PC-9 (cell line): ENCODE measurements around the gene BCL11B. TPM values are rescaled to one million over a fixed set of nuclear protein-coding genes. Genes with fewer than 3 reads are reported as not detected.

Experiments
- BruUV-seq: library from RNA; stranded (reverse); fragments of 400-500 nt; replicated peaks from 2 replicates; lab custom pipeline; 2021; lab: Mats Ljungman, UMichigan
- CTCF ChIA-PET: fragments of 300-600 bp; sonication (Branson Sonifier 250); formaldehyde crosslinking; loops from one replicate; lab custom pipeline; 2022; ENCODE audit warnings: antibody characterized with exemption; lab: Charles Lee
- POLR2A ChIA-PET: fragments of 300-600 bp; sonication (Branson Sonifier 250); formaldehyde crosslinking; loops from one replicate; lab custom pipeline; 2022; ENCODE audit warnings: antibody characterized with exemption; ENCODE audit not compliant: unreplicated experiment; lab: Charles Lee
- DNase-seq, 2 experiments: peaks; one replicate each; pipeline versions ENCODE4 v3.0.0 to v3.0.0-alpha.2; 2015 to 2022; ENCODE audit warnings: mixed read lengths in 1 of 2
- H2AFZ ChIP-seq: fragments of 200-600 bp; sonication (generic); 2 replicates; pipeline ENCODE4 v1.8.1; 2017; ENCODE audit warnings: antibody characterized with exemption
- H3F3A ChIP-seq: fragments of 200-600 bp; sonication (generic); 2 replicates; pipeline ENCODE4 v1.8.1; 2017; ENCODE audit warnings: antibody characterized with exemption, mild to moderate bottlenecking, low read depth; ENCODE audit not compliant: insufficient read depth
- H3K27ac ChIP-seq: fragments of 200-600 bp; sonication (generic); 2 replicates; pipeline ENCODE4 v1.6.1; 2016; ENCODE audit warnings: mixed run types
- H3K27me3 ChIP-seq: fragments of 200-600 bp; sonication (generic); 2 replicates; pipeline ENCODE4 v1.6.1; 2016; ENCODE audit warnings: low read depth, mixed run types; ENCODE audit not compliant: insufficient read depth
- H3K36me3 ChIP-seq: fragments of 200-600 bp; sonication (generic); 2 replicates; pipeline ENCODE4 v1.6.1; 2016; ENCODE audit warnings: low read depth, mixed run types
- H3K4me1 ChIP-seq: fragments of 200-600 bp; sonication (generic); replicated peaks from 2 replicates; pipeline ENCODE4 v1.6.1; 2016; ENCODE audit warnings: mixed run types; ENCODE audit not compliant: insufficient read depth
- H3K4me2 ChIP-seq: fragments of 200-600 bp; sonication (generic); 2 replicates; pipeline ENCODE4 v1.6.1; 2017; ENCODE audit warnings: mixed run types
- H3K4me3 ChIP-seq: fragments of 200-600 bp; sonication (generic); 2 replicates; pipeline ENCODE4 v1.6.1; 2016; ENCODE audit warnings: mixed run types
- H3K79me2 ChIP-seq: fragments of 200-600 bp; sonication (generic); 2 replicates; pipeline ENCODE4 v1.6.1; 2017; ENCODE audit warnings: low read depth, mixed run types
- H3K9me2 ChIP-seq: fragments of 200-600 bp; sonication (generic); 2 replicates; pipeline ENCODE4 v1.8.1; 2017; ENCODE audit warnings: mild to moderate bottlenecking; ENCODE audit not compliant: insufficient read depth
- H3K9me3 ChIP-seq: fragments of 200-600 bp; sonication (generic); 2 replicates; pipeline ENCODE4 v1.8.1; 2016; ENCODE audit warnings: low read depth; ENCODE audit not compliant: insufficient read depth
- H4K20me1 ChIP-seq: fragments of 200-600 bp; sonication (generic); 2 replicates; pipeline ENCODE4 v1.8.1; 2017; ENCODE audit not compliant: insufficient read depth
- EZH2 ChIP-seq: fragments of 200-600 bp; sonication (generic); IDR thresholded peaks from 2 replicates; pipeline ENCODE4 v1.8.0; 2017; ENCODE audit warnings: antibody characterized with exemption, low read depth
- intact Hi-C: fragments of 100-400 bp; cut with micrococcal nuclease; formaldehyde crosslinking; loops from one replicate; pipeline ENCODE4 v1.10.0; 2022; ENCODE audit not compliant: unreplicated experiment
- total RNA-seq: library from RNA; stranded (reverse); gene quantifications from 2 replicates; pipeline ENCODE4 v1.2.3, GENCODE V29; 2021
- TF ChIP-seq, protein P1 (sequence below): fragments of 200-600 bp; sonication (generic); conservative IDR thresholded peaks from 2 replicates; pipeline ENCODE4 v1.6.1; 2017; ENCODE audit warnings: mixed run types, antibody characterized with exemption, mild to moderate bottlenecking, moderate library complexity

Gene BCL11B
- total RNA-seq, 1 experiment from 2014 or later: not detected

DNA sequence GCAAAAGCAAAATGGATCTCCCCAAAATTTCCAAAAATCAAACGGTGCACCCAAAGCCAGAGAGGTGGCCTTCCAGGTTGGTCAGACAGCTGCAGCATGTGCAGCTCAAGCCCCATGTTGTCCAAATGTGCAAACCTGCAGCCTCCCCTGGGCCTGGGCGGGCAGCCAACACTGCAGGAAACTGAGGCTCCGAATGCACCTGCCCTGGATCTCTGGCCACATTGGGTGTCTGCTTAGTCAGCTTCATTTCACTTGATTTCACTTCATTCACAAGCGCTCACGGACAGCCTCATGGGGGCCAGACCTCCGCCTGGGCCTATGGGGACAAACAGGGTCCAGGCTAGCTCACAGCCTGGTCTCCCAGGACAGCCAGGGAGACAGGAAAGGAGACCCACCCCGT, 59.8 kb downstream of the BCL11B start:
- Histone ChIP-seq H3K9me2 (no peaks in the 10 kb centered on the region), H3K36me3 (no peaks in the 10 kb centered on the region), H3K4me2 (no peak overlapping the region), H2AFZ (no peak overlapping the region), H3K27ac (no peak overlapping the region), H3K4me3 (no peak overlapping the region), H3F3A (no peaks in the 10 kb centered on the region), H3K4me1 (no peaks in the 10 kb centered on the region), H3K79me2 (no peaks in the 10 kb centered on the region), H3K27me3 (peaks cover 55% of the 10 kb centered on the region), H3K9me3 (no peaks in the 10 kb centered on the region), H4K20me1 (no peaks in the 10 kb centered on the region)
- no peak for DNase-seq
- CTCF ChIA-PET: no interaction called here
- intact Hi-C loops: no loop called here
- POLR2A ChIA-PET: no interaction called here
- BruUV-seq: no TSS peak
- TF ChIP-seq EZH2: no peak
- TF ChIP-seq, protein P1, sequence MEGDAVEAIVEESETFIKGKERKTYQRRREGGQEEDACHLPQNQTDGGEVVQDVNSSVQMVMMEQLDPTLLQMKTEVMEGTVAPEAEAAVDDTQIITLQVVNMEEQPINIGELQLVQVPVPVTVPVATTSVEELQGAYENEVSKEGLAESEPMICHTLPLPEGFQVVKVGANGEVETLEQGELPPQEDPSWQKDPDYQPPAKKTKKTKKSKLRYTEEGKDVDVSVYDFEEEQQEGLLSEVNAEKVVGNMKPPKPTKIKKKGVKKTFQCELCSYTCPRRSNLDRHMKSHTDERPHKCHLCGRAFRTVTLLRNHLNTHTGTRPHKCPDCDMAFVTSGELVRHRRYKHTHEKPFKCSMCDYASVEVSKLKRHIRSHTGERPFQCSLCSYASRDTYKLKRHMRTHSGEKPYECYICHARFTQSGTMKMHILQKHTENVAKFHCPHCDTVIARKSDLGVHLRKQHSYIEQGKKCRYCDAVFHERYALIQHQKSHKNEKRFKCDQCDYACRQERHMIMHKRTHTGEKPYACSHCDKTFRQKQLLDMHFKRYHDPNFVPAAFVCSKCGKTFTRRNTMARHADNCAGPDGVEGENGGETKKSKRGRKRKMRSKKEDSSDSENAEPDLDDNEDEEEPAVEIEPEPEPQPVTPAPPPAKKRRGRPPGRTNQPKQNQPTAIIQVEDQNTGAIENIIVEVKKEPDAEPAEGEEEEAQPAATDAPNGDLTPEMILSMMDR: no peak

DNA sequence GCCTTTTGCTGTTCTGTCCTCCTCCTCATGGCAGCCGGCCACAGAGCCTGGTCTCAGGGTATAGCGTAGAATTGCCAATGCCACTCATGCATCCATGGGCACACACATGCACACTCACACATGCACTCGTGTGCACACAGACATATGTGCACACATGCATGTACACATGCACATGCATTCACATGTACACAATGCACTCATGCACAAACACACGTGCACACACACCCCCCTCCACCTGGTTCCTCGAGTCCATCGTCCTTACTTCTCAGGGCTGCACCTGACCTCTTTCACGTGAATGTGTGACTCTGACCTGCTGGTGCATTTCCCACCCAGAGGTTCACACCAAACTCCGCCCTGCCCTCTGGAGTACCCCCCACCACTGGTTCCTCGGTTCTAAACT, 60.6 kb downstream of the BCL11B start:
- Histone ChIP-seq H3K36me3 (no peaks in the 10 kb centered on the region), H3K9me2 (no peaks in the 10 kb centered on the region), H3F3A (no peaks in the 10 kb centered on the region), H2AFZ (no peak overlapping the region), H3K4me3 (no peak overlapping the region), H3K4me1 (no peaks in the 10 kb centered on the region), H3K4me2 (no peak overlapping the region), H4K20me1 (no peaks in the 10 kb centered on the region), H3K27ac (no peak overlapping the region), H3K27me3 (peaks cover 48% of the 10 kb centered on the region), H3K79me2 (no peaks in the 10 kb centered on the region), H3K9me3 (no peaks in the 10 kb centered on the region)
- intact Hi-C loops: no loop called here
- ChIA-PET CTCF (no interaction called here), POLR2A (no interaction called here)
- TF ChIP-seq EZH2: no peak
- TF ChIP-seq, protein P1: no peak
- DNase-seq: no peak
- BruUV-seq: no TSS peak

DNA sequence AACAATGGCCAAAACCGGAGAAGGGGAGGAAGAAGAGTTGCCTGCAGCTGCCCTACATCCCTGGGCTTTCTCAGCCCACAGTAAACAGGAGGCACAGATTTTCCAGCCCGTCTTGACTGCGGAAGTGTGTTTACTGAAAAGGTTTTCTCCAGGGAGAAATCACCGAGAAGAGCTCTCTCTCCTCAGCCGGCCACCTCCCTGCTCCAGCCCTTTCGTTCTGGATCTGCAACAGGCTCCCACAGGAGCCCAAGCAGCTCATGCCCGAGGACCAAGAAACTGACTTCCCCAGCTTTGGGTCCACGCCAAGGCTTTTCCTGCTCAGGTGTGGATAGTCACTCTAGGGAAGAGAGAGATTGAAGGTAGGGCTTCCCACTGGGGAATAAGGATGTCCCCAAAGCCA, 61.7 kb downstream of the BCL11B start:
- CTCF ChIA-PET: no interaction called here
- Histone ChIP-seq H3K9me2 (no peaks in the 10 kb centered on the region), H3K9me3 (no peaks in the 10 kb centered on the region), H3K36me3 (no peaks in the 10 kb centered on the region), H3K4me1 (no peaks in the 10 kb centered on the region), H2AFZ (no peak overlapping the region), H3K27ac (no peak overlapping the region), H3F3A (no peaks in the 10 kb centered on the region), H4K20me1 (no peaks in the 10 kb centered on the region), H3K4me2 (no peak overlapping the region), H3K4me3 (no peak overlapping the region), H3K79me2 (no peaks in the 10 kb centered on the region), H3K27me3 (peaks cover 46% of the 10 kb centered on the region)
- no peak for DNase-seq
- BruUV-seq: no TSS peak
- intact Hi-C loops: no loop called here
- TF ChIP-seq, protein P1: no peak
- no peak for TF ChIP-seq EZH2
- POLR2A ChIA-PET: no interaction called here
